ENCODE results near the gene ZNF23.

Gene ZNF23

DNA sequence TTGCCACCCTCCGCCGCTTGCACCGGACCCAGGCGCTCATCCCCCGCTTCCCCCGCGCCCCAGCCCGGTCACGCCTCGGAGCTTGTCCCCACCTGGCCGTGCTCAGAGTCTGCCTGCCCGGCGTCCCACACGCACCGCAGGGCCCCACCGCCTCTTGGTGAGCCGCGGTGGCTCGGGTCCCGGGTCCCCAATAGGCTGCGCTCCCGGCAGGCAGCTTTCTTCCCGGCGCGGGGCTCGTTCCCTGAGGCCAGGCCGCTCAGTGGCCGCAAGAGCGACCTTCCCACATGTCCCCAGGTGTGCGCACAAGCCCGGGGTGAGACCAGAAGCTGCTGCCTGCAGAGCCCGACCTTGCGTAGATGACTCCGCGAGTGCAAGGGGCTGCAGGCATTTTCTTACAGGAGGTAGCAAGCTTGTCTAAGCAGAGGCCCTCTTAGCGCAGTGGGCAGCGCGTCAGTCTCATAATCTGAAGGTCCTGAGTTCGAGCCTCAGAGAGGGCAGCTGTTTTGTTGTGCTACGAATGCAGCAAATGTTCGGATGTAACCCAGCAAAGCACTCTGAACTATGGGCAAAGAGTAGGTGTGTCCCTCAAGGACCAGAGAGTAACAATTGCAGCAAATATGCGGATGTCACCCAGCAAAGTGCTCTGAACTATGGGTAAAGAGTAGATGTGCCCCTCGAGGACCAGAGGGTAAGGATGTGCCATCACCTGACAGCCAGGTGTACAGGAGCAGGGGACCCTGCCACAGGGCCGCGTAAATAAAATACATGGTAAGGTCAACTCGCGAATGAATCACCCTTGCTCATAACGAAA, 35.8 kb downstream of the ZNF23 start:
- H3K4me3 ChIP-seq (replicated peaks; ENCODE audit: low read depth, low read length): peak overlapping the region; percentile 53
- no peak for TF ChIP-seq CTCF (IDR thresholded peaks at IDR 0.05; ENCODE audit: low read depth, low read length, missing control alignments)
- peak; percentile 90 for DNase-seq (ENCODE audit: extremely low read depth, low read depth)

GRCh38 chr16:71425746-71426068, 36.3 kb downstream of the ZNF23 start:
- DNase-seq (ENCODE audit: extremely low read depth, low read depth): no peak
- H3K4me3 ChIP-seq (replicated peaks; ENCODE audit: low read depth, low read length): peak overlapping the region; percentile 53
- no peak for TF ChIP-seq CTCF (IDR thresholded peaks at IDR 0.05; ENCODE audit: low read depth, low read length, missing control alignments)

- no peak overlapping the region for H3K4me3 ChIP-seq (replicated peaks; ENCODE audit: low read depth, low read length)
- TF ChIP-seq CTCF (IDR thresholded peaks at IDR 0.05; ENCODE audit: low read depth, low read length, missing control alignments): no peak
- DNase-seq (ENCODE audit: extremely low read depth, low read depth): no peak
Observed at GRCh38 chr16:71424626-71425025, 37.4 kb downstream of the ZNF23 start.

GRCh38 chr16:71423865-71424264, 38.2 kb downstream of the ZNF23 start:
- DNase-seq (ENCODE audit: extremely low read depth, low read depth): no peak
- no peak overlapping the region for H3K4me3 ChIP-seq (replicated peaks; ENCODE audit: low read depth, low read length)
- TF ChIP-seq CTCF (IDR thresholded peaks at IDR 0.05; ENCODE audit: low read depth, low read length, missing control alignments): no peak

- TF ChIP-seq CTCF (IDR thresholded peaks at IDR 0.05; ENCODE audit: low read depth, low read length, missing control alignments): no peak
- DNase-seq (ENCODE audit: extremely low read depth, low read depth): no peak
Observed at GRCh38 chr16:71423016-71423415, 39.0 kb downstream of the ZNF23 start.

DNA sequence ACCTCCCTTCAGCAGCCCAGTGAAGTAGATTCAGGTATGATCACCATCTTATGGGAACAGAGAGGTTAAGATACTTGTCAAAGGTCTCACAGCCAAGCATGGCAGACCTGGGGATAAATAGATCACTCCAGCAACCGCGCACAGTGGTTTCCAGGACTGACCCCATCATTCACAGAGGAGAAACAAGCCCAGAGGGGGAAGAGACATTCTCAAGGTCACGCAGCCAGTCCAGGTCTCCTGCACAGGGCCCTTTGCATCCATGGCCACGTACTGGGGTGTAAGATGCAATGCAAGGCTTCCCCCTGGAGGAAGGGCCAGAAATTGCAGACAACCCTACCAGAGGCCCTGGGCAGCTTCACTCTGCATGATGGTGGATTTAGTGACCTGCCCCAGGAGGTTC, 40.1 kb downstream of the ZNF23 start:
- no peak for DNase-seq (ENCODE audit: extremely low read depth, low read depth)
- peak; percentile 57 for TF ChIP-seq CTCF (IDR thresholded peaks at IDR 0.05; ENCODE audit: low read depth, low read length, missing control alignments)

More at GRCh38 chr16:71423016-71423415, 39.0 kb downstream of the ZNF23 start:
- H3K4me3 ChIP-seq (replicated peaks; ENCODE audit: low read depth, low read length): no peak overlapping the region

DNA sequence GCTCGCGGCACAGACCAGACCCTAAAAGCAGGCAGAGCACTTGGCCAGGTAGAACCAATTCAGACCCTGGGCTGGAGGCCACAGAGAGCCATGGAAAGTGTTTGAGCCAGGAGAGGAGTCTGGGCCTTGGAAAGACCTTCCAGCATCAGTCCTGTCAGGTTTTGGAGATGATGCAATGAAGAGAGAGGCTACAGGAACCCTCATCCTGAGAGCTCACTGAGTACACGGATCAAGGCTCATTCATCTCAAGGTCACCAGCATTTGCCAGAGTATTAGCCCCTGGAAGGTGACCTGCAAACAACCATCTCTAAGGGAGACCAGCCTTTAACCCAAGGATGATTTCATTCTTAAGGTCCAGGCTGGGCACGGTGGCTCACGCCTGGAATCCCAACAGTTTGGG, 48.0 kb downstream of the ZNF23 start:
- no peak overlapping the region for H3K4me3 ChIP-seq (replicated peaks; ENCODE audit: low read depth, low read length)
- DNase-seq (ENCODE audit: extremely low read depth, low read depth): no peak
- TF ChIP-seq CTCF (IDR thresholded peaks at IDR 0.05; ENCODE audit: low read depth, low read length, missing control alignments): no peak

More for the DNA sequence above, 40.1 kb downstream of the ZNF23 start:
- no peak overlapping the region for H3K4me3 ChIP-seq (replicated peaks; ENCODE audit: low read depth, low read length)

All from HFF-Myc (cell line).